Motor neuron (in vitro differentiated cells): ENCODE results near the gene BCL11B. TPM values are rescaled to one million over a fixed set of nuclear protein-coding genes. Genes with fewer than 3 reads are reported as not detected.

Experiments
- ATAC-seq, 8 experiments: fragments of 200-7000 bp; cut with Tn5 transposase; replicated peaks in 6 of 8; 2 replicates each; pipeline ENCODE4 v1.8.0; 2021; ENCODE audit warnings: mild to moderate bottlenecking in 8 of 8, moderate library complexity in 8 of 8
- H3K27ac ChIP-seq, 2 donors: fragments of 250-450 bp; sonication (Bioruptor Pico); 2 replicates each; pipeline ENCODE4 v1.9.0; 2021; ENCODE audit warnings: antibody characterized with exemption in 2 of 2, mild to moderate bottlenecking in 2 of 2, moderate library complexity in 1 of 2
- H3K4me1 ChIP-seq, 2 donors: fragments of 250-450 bp; sonication (Bioruptor Pico); replicated peaks in 1 of 2; 2 replicates each; pipeline ENCODE4 v1.6.1; 2021; ENCODE audit warnings: antibody characterized with exemption in 2 of 2, mild to moderate bottlenecking in 2 of 2, moderate library complexity in 1 of 2
- H3K4me3 ChIP-seq, 5 donors: fragments of 250-450 bp; sonication (Bioruptor Pico); 2 replicates each; pipeline ENCODE4 v1.9.0; 2021; ENCODE audit warnings: antibody characterized with exemption in 5 of 5, mild to moderate bottlenecking in 5 of 5, moderate library complexity in 4 of 5
- WGBS, 10 experiments: fragments of 450-650 bp; shearing (Covaris generic); methylation state at CpG; one replicate each; pipeline ENCODE4 v1.0.0; 2022; 5-methylcytosine and 5-hydroxymethylcytosine counted together
- in situ Hi-C, 9 experiments: fragments of 400-800 bp; cut with MboI; loops; one replicate each; pipeline ENCODE4 v1.15.0; 2021; ENCODE audit warnings: low sequenced_read_pairs in 9 of 9, low pct_unique_long_range_greater_than_20kb in 2 of 9; ENCODE audit not compliant: unreplicated experiment in 9 of 9
- total RNA-seq, 8 experiments: library from RNA; unstranded; fragments of 300-600 nt; gene quantifications; 2 replicates each; pipeline versions ENCODE4 v1.2.3 to v1.2.4, GENCODE V29; 2022

Gene BCL11B
- total RNA-seq, 8 experiments from 2014 or later, result 0.04 to 3.0 (median 0.16) TPM

DNA sequence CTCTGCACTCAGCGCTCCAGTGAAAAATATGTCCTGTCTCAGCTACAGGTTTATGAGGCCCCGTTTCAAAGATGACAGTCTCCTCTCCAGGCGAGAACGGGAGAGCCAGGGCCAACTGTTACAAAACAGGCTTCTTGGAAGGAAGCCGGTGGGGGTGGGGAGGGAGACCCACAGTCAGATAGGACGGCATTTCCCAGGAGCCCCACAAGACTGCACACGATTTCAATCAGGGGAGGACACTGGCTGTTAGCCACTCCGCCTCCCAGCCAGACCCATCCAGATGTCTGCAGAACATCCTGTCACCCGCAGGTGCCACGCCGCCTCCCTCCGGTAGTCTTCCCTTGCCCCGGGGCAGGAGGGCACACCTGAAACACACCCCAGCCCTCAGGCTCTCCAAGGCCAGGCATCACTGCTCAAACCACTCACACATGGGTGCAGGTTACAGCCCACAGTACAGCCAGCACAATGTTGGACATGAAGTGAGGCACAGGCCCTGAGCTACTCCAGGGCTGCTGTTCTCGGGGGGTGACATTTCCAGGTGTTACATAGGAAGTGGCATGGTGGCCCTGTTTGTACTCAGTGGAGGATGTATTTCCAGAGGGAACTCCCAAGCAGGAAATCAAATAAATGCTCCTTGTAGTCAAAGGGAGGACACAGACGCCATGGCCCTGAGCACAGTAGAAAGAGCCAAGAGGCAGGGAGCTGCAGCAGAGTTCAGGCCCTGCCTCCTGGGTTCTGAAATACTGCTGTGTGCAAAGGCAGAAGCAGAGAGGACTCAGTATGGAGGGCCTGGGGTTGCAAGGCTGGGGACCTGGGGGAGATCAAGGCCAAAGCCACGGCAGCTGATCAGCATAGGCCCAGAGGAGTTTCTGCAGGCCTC lies 138.1 kb downstream of the BCL11B start:
- Histone ChIP-seq H3K4me3 (no peak overlapping the region), H3K27ac (no peak overlapping the region), H3K4me1 (peaks cover 17 to 22% of the 10 kb centered on the region in 2 donors)
- ATAC-seq, result peak in 3 of 8 experiments; percentile 8 to 64 (median 59)
- in situ Hi-C loops, result no loop called here
- 25 to 100% (median 88%) methylated on average over 1 to 8 of the region's 16 CpGs; no CpG with 5 or more reads in 5 of the 10 experiments for WGBS, 10 experiments

DNA sequence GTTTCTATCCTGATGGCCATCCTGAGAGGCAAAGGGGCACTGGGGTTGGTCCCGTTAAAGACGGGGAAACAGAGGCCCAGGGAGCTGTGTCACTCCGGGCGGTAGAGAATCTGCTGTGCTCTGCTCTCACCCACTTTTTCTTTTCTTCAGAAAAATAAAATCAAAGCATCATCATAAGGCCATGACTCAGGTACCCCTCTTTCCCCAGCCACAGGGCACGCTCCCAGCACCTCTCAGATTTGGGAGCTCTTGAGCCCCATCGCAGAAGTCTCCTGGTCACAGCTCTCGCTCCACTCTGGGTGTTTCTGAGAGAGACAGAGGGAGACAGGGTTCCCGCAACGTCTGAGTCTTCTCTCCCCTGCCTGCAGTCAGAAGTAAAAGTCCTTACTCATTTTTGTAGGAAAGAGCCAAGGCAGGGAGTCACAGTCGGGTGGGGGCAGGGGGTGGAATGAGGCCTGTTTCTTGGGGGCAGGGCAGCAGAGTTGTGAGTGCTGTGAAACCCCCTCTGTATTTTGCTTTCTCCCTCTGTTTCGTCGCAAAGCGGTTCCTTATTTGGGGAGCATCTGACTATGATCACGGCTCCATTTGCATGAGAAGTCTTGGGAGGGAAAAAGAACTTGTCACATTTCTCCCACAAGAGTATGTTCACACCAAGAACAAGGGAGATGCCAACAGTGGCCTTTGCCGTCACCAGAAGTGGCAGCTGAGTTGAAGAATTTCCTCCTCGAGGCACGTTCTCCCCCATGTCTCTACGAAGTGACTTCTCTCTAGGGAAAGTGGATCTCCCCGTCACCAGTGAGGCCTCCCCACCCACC lies 139.0 kb downstream of the BCL11B start:
- in situ Hi-C loops, result no loop called here
- WGBS, 10 experiments, result 25 to 81% (median 44%) methylated on average over 2 to 9 of the region's 19 CpGs; no CpG with 5 or more reads in 5 of the 10 experiments
- H3K27ac ChIP-seq, result no peak overlapping the region

DNA sequence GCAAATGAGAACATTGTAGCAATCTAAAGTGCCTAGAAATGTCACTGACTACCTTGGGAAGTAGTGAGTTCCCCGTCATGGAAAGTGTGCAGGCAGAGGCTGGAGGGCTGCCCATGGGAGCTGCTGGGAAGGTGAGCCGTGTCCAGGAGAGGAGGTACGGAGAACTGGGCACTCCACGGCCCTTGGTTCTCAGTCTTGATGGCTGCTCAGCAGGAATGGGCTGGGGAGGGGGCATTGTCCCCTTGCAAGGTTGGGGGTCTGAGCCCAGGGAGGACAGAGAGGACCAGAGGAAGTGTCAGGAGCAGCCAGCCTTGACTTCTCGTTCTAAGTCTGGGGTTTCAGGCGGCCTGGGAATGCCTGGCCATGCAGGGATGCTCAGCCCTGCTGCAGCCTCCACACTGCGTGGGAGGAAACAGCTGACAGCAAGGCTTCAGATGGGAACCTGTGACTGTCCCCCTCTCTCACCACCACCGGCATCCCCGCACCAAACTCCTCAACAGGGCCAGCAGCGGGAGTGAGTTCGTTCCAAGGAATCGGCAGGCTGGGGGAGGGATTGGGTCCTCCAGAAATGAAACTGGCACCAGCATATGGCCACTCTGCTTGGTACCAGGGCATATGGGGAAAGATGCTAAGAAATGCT lies 140.2 kb downstream of the BCL11B start:
- ATAC-seq, result no peak
- WGBS, 10 experiments, result 80 to 100% (median 93%) methylated on average over 2 to 5 of the region's 12 CpGs; no CpG with 5 or more reads in 3 of the 10 experiments
- Histone ChIP-seq H3K4me3 (no peak overlapping the region), H3K4me1 (peaks cover 17% of the 10 kb centered on the region in 2 donors), H3K27ac (no peak overlapping the region)
- in situ Hi-C loops, result no loop called here

More for the DNA sequence above, 139.0 kb downstream of the BCL11B start:
- Histone ChIP-seq H3K4me3 (no peak overlapping the region), H3K4me1 (peaks cover 17 to 22% of the 10 kb centered on the region in 2 donors)
- peak in 2 of 8 experiments; percentile 13 to 16 for ATAC-seq

DNA sequence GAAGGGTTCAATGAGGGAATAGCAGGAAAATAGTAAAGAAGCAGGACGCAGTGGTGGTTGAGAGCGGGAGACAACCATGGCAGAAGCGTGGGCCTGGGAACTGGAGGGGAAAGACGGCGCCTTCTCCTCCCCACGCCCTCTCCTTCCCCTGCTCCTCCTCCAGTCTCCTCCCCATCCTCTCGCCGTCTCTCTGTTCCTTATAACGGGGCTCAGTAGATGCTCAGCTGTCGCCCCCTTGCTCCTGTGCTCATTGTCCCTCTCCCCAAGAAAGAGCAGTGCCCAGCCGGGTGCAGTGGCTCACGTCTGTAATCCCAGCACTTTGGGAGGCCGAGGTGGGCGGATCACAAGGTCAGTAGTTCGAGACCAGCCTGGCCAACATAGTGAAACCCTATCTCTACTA lies 142.0 kb downstream of the BCL11B start:
- ATAC-seq, result no peak
- 16 to 100% (median 65%) methylated on average over 1 to 5 of the region's 15 CpGs; no CpG with 5 or more reads in 4 of the 10 experiments for WGBS, 10 experiments
- peaks cover 12% of the 10 kb centered on the region in 2 donors for H3K4me1 ChIP-seq
- in situ Hi-C loops, result no loop called here
- no peak overlapping the region for H3K4me3 ChIP-seq
- H3K27ac ChIP-seq, result no peak overlapping the region

DNA sequence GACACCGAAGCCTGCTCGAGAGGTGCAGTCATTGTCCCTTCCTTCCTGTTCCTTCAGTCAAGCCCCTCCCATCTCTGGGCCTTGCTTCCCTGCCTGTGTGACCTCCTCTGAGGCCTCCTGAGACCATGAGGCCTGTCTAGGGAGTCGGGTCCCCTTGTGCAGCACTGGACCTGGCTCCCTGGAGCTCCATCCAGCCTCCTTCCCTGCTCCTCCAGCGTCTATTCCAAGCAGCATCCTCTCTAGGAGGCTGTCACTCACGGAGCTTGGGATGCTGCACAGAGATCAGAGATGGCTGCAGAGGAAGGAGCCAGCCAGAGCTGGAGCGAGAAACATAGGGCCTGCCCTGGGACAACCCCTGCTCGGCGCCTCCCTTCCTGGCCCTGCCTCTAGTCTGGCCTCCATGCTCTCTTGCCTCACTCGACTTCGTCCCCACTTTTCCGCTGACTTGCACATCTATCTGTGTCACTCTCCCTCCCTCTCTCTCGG lies 142.7 kb downstream of the BCL11B start:
- no peak overlapping the region for H3K27ac ChIP-seq
- H3K4me3 ChIP-seq, result no peak overlapping the region
- H3K4me1 ChIP-seq, result peaks cover 12% of the 10 kb centered on the region in 2 donors
- in situ Hi-C loops, result no loop called here
- WGBS, 10 experiments, result 13 to 90% (median 60%) methylated on average over 2 to 8 of the region's 12 CpGs; no CpG with 5 or more reads in 2 of the 10 experiments
- no peak for ATAC-seq

DNA sequence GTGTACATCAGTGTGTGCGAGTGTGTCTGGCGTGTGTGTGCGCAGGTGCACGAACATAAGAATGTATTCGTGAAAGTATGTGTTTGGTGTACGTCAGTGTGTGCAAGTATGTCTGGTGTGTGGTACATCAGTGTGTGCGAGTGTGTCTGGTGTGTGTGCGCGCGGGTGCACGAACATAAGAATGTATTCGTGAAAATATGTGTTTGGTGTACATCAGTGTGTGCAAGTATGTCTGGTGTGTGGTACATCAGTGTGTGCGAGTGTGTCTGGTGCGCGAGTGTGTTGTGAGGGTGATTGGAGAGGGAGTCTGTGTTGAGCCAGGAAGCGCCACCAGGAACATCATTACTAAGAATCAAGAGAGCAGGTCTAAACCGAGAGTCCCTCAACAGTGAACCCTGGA lies 143.8 kb downstream of the BCL11B start:
- Histone ChIP-seq H3K4me3 (no peak overlapping the region), H3K27ac (no peak overlapping the region), H3K4me1 (peaks cover 5 to 6% of the 10 kb centered on the region in 2 donors)
- in situ Hi-C loops, result no loop called here
- ATAC-seq, result no peak
- WGBS, 10 experiments, result 83 to 100% (median 93%) methylated on average over 2 to 11 of the region's 17 CpGs; no CpG with 5 or more reads in 4 of the 10 experiments

DNA sequence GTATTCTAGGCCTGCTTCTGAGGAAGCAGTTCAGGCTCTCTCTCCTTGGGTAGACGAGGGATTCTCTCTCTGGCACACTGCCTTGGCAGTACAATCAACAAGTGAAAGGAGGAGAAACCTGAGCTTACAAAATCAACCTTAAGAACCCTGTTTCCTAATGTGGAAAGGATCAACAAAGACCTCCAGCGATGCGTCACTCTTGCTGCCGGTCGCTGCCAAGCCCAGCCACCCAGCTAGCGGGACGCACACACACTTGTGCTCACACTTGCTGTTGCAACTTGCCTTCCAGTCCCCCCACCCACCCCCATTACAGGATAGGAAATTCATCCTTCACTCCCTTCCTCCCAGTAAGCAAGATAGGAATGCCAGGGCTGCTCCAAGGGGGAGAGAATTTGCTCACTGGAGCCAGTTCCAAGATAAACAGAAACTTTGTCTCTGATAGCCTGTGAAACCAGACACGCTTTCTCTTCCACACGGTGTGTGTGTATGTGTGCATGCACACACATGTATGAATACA lies 144.3 kb downstream of the BCL11B start:
- Histone ChIP-seq H3K4me1 (peaks cover 1 to 4% of the 10 kb centered on the region in 2 donors), H3K27ac (no peak overlapping the region), H3K4me3 (no peak overlapping the region)
- 0 to 79% (median 67%) methylated on average over 1 to 5 of the region's 9 CpGs; no CpG with 5 or more reads in 4 of the 10 experiments for WGBS, 10 experiments
- in situ Hi-C loops, result no loop called here
- no peak for ATAC-seq

DNA sequence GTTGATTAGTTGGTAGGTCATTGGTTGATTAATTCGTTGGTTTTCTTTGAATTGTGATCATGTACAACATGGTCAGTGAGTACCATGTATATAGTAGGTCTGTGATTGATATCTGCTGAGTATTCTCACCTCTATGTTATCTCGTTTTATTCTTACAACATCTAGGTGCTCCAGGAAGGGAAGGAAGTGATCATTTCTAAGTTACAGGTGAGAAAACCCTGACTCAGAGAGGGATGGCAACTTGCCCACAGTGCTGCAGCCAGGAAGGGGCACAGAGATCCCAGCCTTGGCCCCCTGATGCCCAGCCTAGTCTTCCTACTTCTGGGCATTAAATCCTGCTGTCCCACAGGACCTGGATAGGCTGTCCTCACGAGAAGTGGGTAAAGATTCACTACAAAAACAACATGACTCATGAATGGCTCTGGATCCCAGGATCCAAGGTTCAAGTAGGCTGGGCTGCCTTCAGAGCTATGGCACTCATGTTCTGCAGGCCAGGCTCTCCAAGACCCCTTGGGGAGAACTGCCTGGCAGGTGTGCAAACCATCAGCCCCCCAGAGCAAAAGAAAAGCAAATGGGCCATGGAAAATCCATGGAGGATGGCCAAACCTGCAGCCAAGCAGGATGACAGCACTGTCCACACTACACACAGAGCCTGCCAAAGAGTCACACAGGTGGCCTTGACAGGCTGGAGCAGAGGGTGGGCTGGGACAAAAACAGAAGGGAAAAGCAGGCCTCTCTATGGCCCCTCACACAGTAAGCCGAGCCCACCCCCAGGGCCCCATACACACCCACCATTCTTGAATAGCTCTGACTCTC lies 146.2 kb downstream of the BCL11B start:
- WGBS, 10 experiments, result 0 to 60% (median 40%) methylated on average over 1 to 3 of the region's 4 CpGs; no CpG with 5 or more reads in 3 of the 10 experiments
- in situ Hi-C loops, result no loop called here
- no peak overlapping the region for H3K27ac ChIP-seq
- no peak overlapping the region for H3K4me3 ChIP-seq
- ATAC-seq, result no peak
- no peaks in the 10 kb centered on the region for H3K4me1 ChIP-seq

DNA sequence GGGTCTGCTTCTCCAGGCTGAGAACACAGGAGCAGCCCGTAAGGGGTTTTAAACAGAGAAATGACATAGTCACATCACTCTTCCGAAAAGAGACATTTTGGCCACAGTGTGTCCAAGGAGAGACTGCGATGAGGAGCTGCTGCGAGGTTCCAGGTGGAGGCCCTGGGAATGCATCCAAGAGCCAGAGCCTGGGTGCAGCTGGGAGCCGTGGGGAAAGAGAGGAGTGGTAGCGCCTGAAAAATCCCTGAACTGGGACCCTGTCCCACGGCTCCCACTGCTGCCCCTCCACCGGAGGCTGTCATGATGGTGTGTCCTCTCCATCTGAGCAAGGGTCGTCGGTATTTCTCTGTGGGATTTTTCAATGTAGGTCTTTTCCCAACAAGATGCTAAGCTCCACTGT lies 146.9 kb downstream of the BCL11B start:
- Histone ChIP-seq H3K4me3 (no peak overlapping the region), H3K4me1 (no peaks in the 10 kb centered on the region), H3K27ac (no peak overlapping the region)
- ATAC-seq, result no peak
- 25 to 100% (median 98%) methylated on average over 1 to 4 of the region's 10 CpGs; no CpG with 5 or more reads in 4 of the 10 experiments for WGBS, 10 experiments
- in situ Hi-C loops, result no loop called here

DNA sequence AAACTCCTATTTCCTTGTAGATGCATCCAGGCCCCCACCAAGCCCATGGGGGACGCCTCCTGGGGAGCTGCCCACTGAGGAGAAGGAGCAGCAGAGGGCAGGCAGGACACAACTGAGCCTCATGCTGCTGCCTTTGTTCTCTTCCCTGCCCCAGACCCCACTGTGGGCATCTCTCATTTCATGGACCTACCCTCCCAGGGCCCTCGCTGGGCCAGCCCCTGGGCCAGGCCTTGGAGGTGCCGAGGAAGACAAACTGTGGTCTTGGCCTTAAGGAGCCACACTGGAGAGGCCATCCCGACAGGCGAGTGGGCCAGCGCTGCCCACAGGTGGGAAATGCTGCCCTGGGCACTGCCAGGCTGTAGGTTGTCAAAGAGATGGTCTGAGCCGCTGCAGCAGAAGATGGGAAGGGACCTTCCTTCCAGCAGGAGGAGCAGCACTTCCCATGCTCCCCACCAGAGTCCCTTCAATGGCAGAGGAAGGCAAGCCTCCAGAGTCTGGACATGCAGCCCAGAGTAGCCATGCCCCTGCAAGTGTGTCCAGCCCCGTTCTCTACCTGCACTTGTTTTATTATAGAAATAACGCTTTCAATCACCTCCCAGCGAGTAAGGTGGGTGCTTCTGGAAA lies 147.4 kb downstream of the BCL11B start:
- in situ Hi-C loops, result no loop called here
- Histone ChIP-seq H3K4me1 (no peaks in the 10 kb centered on the region), H3K27ac (no peak overlapping the region), H3K4me3 (no peak overlapping the region)
- WGBS, 10 experiments, result 51 to 100% (median 80%) methylated on average over 1 to 5 of the region's 10 CpGs; no CpG with 5 or more reads in 5 of the 10 experiments
- peak in 1 of 8 experiments; percentile 41 for ATAC-seq

DNA sequence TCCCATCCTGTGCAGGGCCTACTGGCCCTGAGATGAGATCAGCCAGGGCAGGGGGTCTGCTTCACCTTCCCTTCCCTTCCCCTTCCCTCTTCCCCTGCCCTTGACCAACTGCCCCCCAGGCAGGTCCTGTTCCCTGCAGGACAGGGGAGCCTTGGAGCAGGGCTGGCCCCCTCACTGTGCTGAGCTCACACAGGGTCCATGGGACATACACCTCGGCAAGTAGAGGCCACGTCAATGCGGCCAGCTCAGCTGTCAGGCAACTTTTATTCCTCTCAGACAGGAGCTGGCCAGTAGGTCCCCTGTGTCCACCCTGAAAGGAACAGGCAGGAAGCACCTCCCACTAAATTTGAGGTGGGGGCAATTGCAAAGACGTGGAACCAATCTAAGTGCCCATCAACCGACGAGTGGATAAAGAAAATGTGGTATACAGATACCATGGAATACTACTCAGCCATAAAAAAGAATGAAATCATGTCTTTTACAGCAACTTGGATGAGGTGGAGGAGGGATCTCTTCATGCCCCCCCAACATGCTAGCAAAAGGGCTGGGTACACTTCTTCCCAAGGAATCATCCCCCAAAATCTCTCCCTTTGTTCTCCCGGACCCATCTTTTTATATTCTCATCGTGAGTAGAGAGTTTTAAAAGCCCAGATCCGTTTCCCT lies 148.7 kb downstream of the BCL11B start:
- ATAC-seq, result no peak
- Histone ChIP-seq H3K4me3 (no peak overlapping the region), H3K27ac (no peak overlapping the region), H3K4me1 (no peaks in the 10 kb centered on the region)
- WGBS, 10 experiments, result 36 to 100% (median 80%) methylated on average over 2 to 8 of the region's 9 CpGs; no CpG with 5 or more reads in 3 of the 10 experiments
- in situ Hi-C loops, result no loop called here
